ENCODE measurements around the gene VPS41. TPM values are rescaled to one million over a fixed set of nuclear protein-coding genes. Genes with fewer than 3 reads are reported as not detected.

VPS41 gene
- polyA plus RNA-seq, 1 donor from 2014 or later, result 45.4 TPM

GRCh38 chr7:38886265-38886664 is 22.7 kb downstream of the VPS41 start:
- peaks cover 0 to 4% (median 3%) of the 10 kb centered on the region in 3 donors for H3K9me3 Mint-ChIP-seq
- no peaks in the 10 kb centered on the region for H3K27me3 Mint-ChIP-seq
- H3K36me3 Mint-ChIP-seq, result peaks cover 36% of the 10 kb centered on the region
- no peak overlapping the region for H3K27ac Mint-ChIP-seq
- no peak overlapping the region for H3K4me3 Mint-ChIP-seq
- peaks cover 10 to 17% (median 14%) of the 10 kb centered on the region in 3 donors for H3K4me1 Mint-ChIP-seq

- peaks cover 25 to 35% (median 26%) of the 10 kb centered on the region in 3 donors for H3K4me1 Mint-ChIP-seq
- no peak overlapping the region for H3K27ac Mint-ChIP-seq
- H3K4me3 Mint-ChIP-seq, result no peak overlapping the region
- H3K9me3 Mint-ChIP-seq, result peaks cover 0 to 3% (median 0%) of the 10 kb centered on the region in 3 donors
- peaks cover 26% of the 10 kb centered on the region for H3K36me3 Mint-ChIP-seq
- no peaks in the 10 kb centered on the region for H3K27me3 Mint-ChIP-seq
Observed at GRCh38 chr7:38883706-38884105, 25.3 kb downstream of the VPS41 start.

GRCh38 chr7:38881947-38882684 is 26.9 kb downstream of the VPS41 start:
- Mint-ChIP-seq H3K4me1 (peaks cover 27 to 41% (median 29%) of the 10 kb centered on the region in 3 donors), H3K27ac (peak overlapping the region in 1 of 3 donors; percentile 7), H3K4me3 (peak overlapping the region in 2 of 4 donors; percentile 5 to 63), H3K9me3 (peaks cover 0 to 3% (median 0%) of the 10 kb centered on the region in 3 donors), H3K27me3 (no peaks in the 10 kb centered on the region), H3K36me3 (peaks cover 19% of the 10 kb centered on the region)

- Mint-ChIP-seq H3K4me1 (peaks cover 32 to 45% (median 34%) of the 10 kb centered on the region in 3 donors), H3K9me3 (peaks cover 0 to 3% (median 0%) of the 10 kb centered on the region in 3 donors), H3K27me3 (no peaks in the 10 kb centered on the region), H3K4me3 (peak overlapping the region in 1 of 4 donors; percentile 35), H3K27ac (no peak overlapping the region), H3K36me3 (peaks cover 17% of the 10 kb centered on the region)
Observed at GRCh38 chr7:38881015-38881414, 28.0 kb downstream of the VPS41 start.

GRCh38 chr7:38880454-38880853 is 28.5 kb downstream of the VPS41 start:
- H3K4me1 Mint-ChIP-seq, result peaks cover 32 to 45% (median 37%) of the 10 kb centered on the region in 3 donors
- H3K27me3 Mint-ChIP-seq, result no peaks in the 10 kb centered on the region
- peaks cover 0 to 1% (median 0%) of the 10 kb centered on the region in 3 donors for H3K9me3 Mint-ChIP-seq
- H3K36me3 Mint-ChIP-seq, result peaks cover 16% of the 10 kb centered on the region
- no peak overlapping the region for H3K27ac Mint-ChIP-seq
- H3K4me3 Mint-ChIP-seq, result no peak overlapping the region

- no peaks in the 10 kb centered on the region for H3K27me3 Mint-ChIP-seq
- peaks cover 13% of the 10 kb centered on the region for H3K36me3 Mint-ChIP-seq
- no peaks in the 10 kb centered on the region for H3K9me3 Mint-ChIP-seq
- no peak overlapping the region for H3K27ac Mint-ChIP-seq
- H3K4me1 Mint-ChIP-seq, result peaks cover 30 to 43% (median 38%) of the 10 kb centered on the region in 3 donors
- no peak overlapping the region for H3K4me3 Mint-ChIP-seq
Observed at GRCh38 chr7:38880035-38880434, 29.0 kb downstream of the VPS41 start.

- Mint-ChIP-seq H3K4me3 (peak overlapping the region in 2 of 4 donors; percentile 50 to 67), H3K27ac (peak overlapping the region in 2 of 3 donors; percentile 17 to 76), H3K9me3 (no peaks in the 10 kb centered on the region), H3K27me3 (no peaks in the 10 kb centered on the region), H3K36me3 (peaks cover 15% of the 10 kb centered on the region), H3K4me1 (peaks cover 29 to 49% (median 38%) of the 10 kb centered on the region in 3 donors)
Observed at GRCh38 chr7:38878694-38879457, 30.1 kb downstream of the VPS41 start.

- no peak overlapping the region for H3K27ac Mint-ChIP-seq
- no peak overlapping the region for H3K4me3 Mint-ChIP-seq
- peaks cover 12% of the 10 kb centered on the region for H3K36me3 Mint-ChIP-seq
- H3K9me3 Mint-ChIP-seq, result no peaks in the 10 kb centered on the region
- H3K4me1 Mint-ChIP-seq, result peaks cover 16 to 39% (median 31%) of the 10 kb centered on the region in 3 donors
- H3K27me3 Mint-ChIP-seq, result no peaks in the 10 kb centered on the region
Observed at GRCh38 chr7:38873433-38873832, 35.6 kb downstream of the VPS41 start.

GRCh38 chr7:38872202-38872601 is 36.8 kb downstream of the VPS41 start:
- Mint-ChIP-seq H3K27ac (no peak overlapping the region), H3K9me3 (no peaks in the 10 kb centered on the region), H3K36me3 (peaks cover 9% of the 10 kb centered on the region), H3K4me1 (peaks cover 14 to 33% (median 24%) of the 10 kb centered on the region in 3 donors), H3K27me3 (no peaks in the 10 kb centered on the region), H3K4me3 (no peak overlapping the region)

GRCh38 chr7:38870147-38870546 is 38.8 kb downstream of the VPS41 start:
- peaks cover 6% of the 10 kb centered on the region for H3K36me3 Mint-ChIP-seq
- H3K9me3 Mint-ChIP-seq, result no peaks in the 10 kb centered on the region
- no peak overlapping the region for H3K27ac Mint-ChIP-seq
- H3K4me1 Mint-ChIP-seq, result peaks cover 11 to 29% (median 12%) of the 10 kb centered on the region in 3 donors
- H3K4me3 Mint-ChIP-seq, result no peak overlapping the region
- no peaks in the 10 kb centered on the region for H3K27me3 Mint-ChIP-seq

GRCh38 chr7:38863601-38864291 is 45.2 kb downstream of the VPS41 start:
- Mint-ChIP-seq H3K27ac (peak overlapping the region in 2 of 3 donors; percentile 28 to 61), H3K27me3 (no peaks in the 10 kb centered on the region), H3K4me3 (no peak overlapping the region), H3K4me1 (no peaks in the 10 kb centered on the region), H3K9me3 (no peaks in the 10 kb centered on the region), H3K36me3 (peaks cover 5% of the 10 kb centered on the region)

GRCh38 chr7:38862666-38863065 is 46.3 kb downstream of the VPS41 start:
- H3K36me3 Mint-ChIP-seq, result peaks cover 5% of the 10 kb centered on the region
- no peaks in the 10 kb centered on the region for H3K27me3 Mint-ChIP-seq
- H3K27ac Mint-ChIP-seq, result no peak overlapping the region
- H3K9me3 Mint-ChIP-seq, result no peaks in the 10 kb centered on the region
- no peak overlapping the region for H3K4me3 Mint-ChIP-seq
- H3K4me1 Mint-ChIP-seq, result no peaks in the 10 kb centered on the region

- Mint-ChIP-seq H3K27me3 (no peaks in the 10 kb centered on the region), H3K9me3 (no peaks in the 10 kb centered on the region), H3K4me3 (no peak overlapping the region), H3K4me1 (peaks cover 16 to 27% (median 21%) of the 10 kb centered on the region in 3 donors), H3K27ac (no peak overlapping the region), H3K36me3 (peaks cover 9% of the 10 kb centered on the region)
Observed at GRCh38 chr7:38858259-38858884, 50.6 kb downstream of the VPS41 start.

- Mint-ChIP-seq H3K27me3 (no peaks in the 10 kb centered on the region), H3K27ac (peak overlapping the region in 1 of 3 donors; percentile 75)
Observed at GRCh38 chr7:38855867-38856266, 53.1 kb downstream of the VPS41 start.

More at GRCh38 chr7:38855867-38856266, 53.1 kb downstream of the VPS41 start:
- Mint-ChIP-seq H3K9me3 (no peaks in the 10 kb centered on the region), H3K4me1 (peaks cover 17 to 27% (median 21%) of the 10 kb centered on the region in 3 donors), H3K36me3 (peaks cover 8% of the 10 kb centered on the region), H3K4me3 (peak overlapping the region in 1 of 4 donors; percentile 44)

Measured in IgD-negative memory B cell (primary cell).